ENCODE measurements around the gene PCP4L1. TPM values are rescaled to one million over a fixed set of nuclear protein-coding genes. Genes with fewer than 3 reads are reported as not detected.

Gene PCP4L1
- total RNA-seq: under 1 TPM in 1 of 2 experiments, not detected in 1; 0.18 TPM

GRCh38 chr1:161258439-161259344, at the start of gene PCP4L1:
Gene PCP4L1, plus strand, starts transcription at chr1:161258745. Its CDS starts 230 bp downstream, at chr1:161258975.
- peak within 1 kb of the TSS; percentile 34 for H3K4me3 Mint-ChIP-seq
- peaks cover 14% of the 10 kb centered on the region for H3K36me3 Mint-ChIP-seq (ENCODE audit: low read depth)
- ChIA-PET POLR2A (interaction anchor here (0.8 to 1.7 kb wide), 3 partner anchors 10 to 96 kb away, joined by 3 to 5 read pairs (median 4); no protein-coding TSS in a partner anchor), CTCF (interaction anchor here (0.5 to 2.0 kb wide), 8 partner anchors 10 to 124 kb away, joined by 3 to 10 read pairs (median 5); no protein-coding TSS in a partner anchor)
- peaks cover 8% of the 10 kb centered on the region for H3K4me1 Mint-ChIP-seq (ENCODE audit: low read depth)
- intact Hi-C loops (cut with micrococcal nuclease): no loop called here
- DNase-seq: peak; percentile 58
- ATAC-seq: peak; percentile 97
- peaks cover 13% of the 10 kb centered on the region for H3K9me3 Mint-ChIP-seq
- H3K27ac Mint-ChIP-seq: no peak within 1 kb of the TSS
- peaks cover 48% of the 10 kb centered on the region for H3K27me3 Mint-ChIP-seq
- no peak for TF ChIP-seq CTCF (IDR thresholded peaks at IDR 0.05)

GRCh38 chr1:161209790-161210409, 48.6 kb upstream of the PCP4L1 start:
- Mint-ChIP-seq H3K4me3 (no peak overlapping the region), H3K27ac (peak overlapping the region; percentile 70), H3K4me1 (ENCODE audit: low read depth) (peaks cover 32% of the 10 kb centered on the region), H3K9me3 (no peaks in the 10 kb centered on the region), H3K27me3 (no peaks in the 10 kb centered on the region), H3K36me3 (ENCODE audit: low read depth) (peaks cover 66% of the 10 kb centered on the region)
- ChIA-PET POLR2A (interaction anchor here (0.6 to 2.2 kb wide), 5 partner anchors 9 to 27 kb away, joined by 3 to 7 read pairs (median 3); partner anchors contain the start of genes APOA2 and TOMM40L), CTCF (interaction anchor here (0.6 to 18.7 kb wide), 10 partner anchors 7 to 174 kb away, joined by 3 to 306 read pairs (median 5); partner anchors contain the start of genes APOA2, NDUFS2, PPOX and TOMM40L)
- peak; percentile 87 for DNase-seq
- peak; percentile 99 for ATAC-seq
- TF ChIP-seq CTCF (IDR thresholded peaks at IDR 0.05): peak; percentile 72
- intact Hi-C loops (cut with micrococcal nuclease): no loop called here

- no peak for TF ChIP-seq CTCF (IDR thresholded peaks at IDR 0.05)
- intact Hi-C loops (cut with micrococcal nuclease): no loop called here
- DNase-seq (no peak), ATAC-seq (no peak)
- H3K9me3 Mint-ChIP-seq: no peaks in the 10 kb centered on the region
- CTCF ChIA-PET: interaction anchor here (6.6 to 18.7 kb wide), 2 partner anchors 9 to 23 kb away, joined by 36 to 306 read pairs; partner anchors contain the start of genes APOA2 and TOMM40L
- POLR2A ChIA-PET: no interaction called here
- peaks cover 45% of the 10 kb centered on the region for H3K36me3 Mint-ChIP-seq (ENCODE audit: low read depth)
- peaks cover 45% of the 10 kb centered on the region for H3K4me1 Mint-ChIP-seq (ENCODE audit: low read depth)
- no peaks in the 10 kb centered on the region for H3K27me3 Mint-ChIP-seq
- no peak overlapping the region for H3K4me3 Mint-ChIP-seq
- no peak overlapping the region for H3K27ac Mint-ChIP-seq
Measured at GRCh38 chr1:161214369-161214768, 44.2 kb upstream of the PCP4L1 start.

GRCh38 chr1:161215076-161215475, 43.5 kb upstream of the PCP4L1 start, which contains the start of gene FCER1G:
Gene FCER1G, plus strand, starts transcription at chr1:161215295. Its CDS starts 27 bp downstream, at chr1:161215322.
- intact Hi-C loops (cut with micrococcal nuclease): no loop called here

More at GRCh38 chr1:161215076-161215475, 43.5 kb upstream of the PCP4L1 start, which contains the start of gene FCER1G:
- Mint-ChIP-seq H3K9me3 (no peaks in the 10 kb centered on the region), H3K36me3 (ENCODE audit: low read depth) (peaks cover 38% of the 10 kb centered on the region), H3K27me3 (no peaks in the 10 kb centered on the region), H3K4me1 (ENCODE audit: low read depth) (peaks cover 45% of the 10 kb centered on the region), H3K27ac (peak within 1 kb of the TSS; percentile 61), H3K4me3 (no peak within 1 kb of the TSS)
- no peak for ATAC-seq
- ChIA-PET POLR2A (interaction anchor here (1.7 to 2.2 kb wide), 2 partner anchors 10 to 13 kb away, joined by 4 to 18 read pairs; partner anchors contain the start of genes NDUFS2 and TOMM40L), CTCF (interaction anchor here (1.2 to 18.7 kb wide), 6 partner anchors 8 to 76 kb away, joined by 3 to 306 read pairs (median 31); partner anchors contain the start of genes ADAMTS4, APOA2, NDUFS2 and PPOX)
- TF ChIP-seq CTCF (IDR thresholded peaks at IDR 0.05): no peak
- no peak for DNase-seq

All from activated CD8-positive, alpha-beta T cell treated with anti-CD3 and anti-CD28 coated beads for 36 hours (primary cell).